ENCODE results near the gene GDPD3.

GDPD3 gene

DNA sequence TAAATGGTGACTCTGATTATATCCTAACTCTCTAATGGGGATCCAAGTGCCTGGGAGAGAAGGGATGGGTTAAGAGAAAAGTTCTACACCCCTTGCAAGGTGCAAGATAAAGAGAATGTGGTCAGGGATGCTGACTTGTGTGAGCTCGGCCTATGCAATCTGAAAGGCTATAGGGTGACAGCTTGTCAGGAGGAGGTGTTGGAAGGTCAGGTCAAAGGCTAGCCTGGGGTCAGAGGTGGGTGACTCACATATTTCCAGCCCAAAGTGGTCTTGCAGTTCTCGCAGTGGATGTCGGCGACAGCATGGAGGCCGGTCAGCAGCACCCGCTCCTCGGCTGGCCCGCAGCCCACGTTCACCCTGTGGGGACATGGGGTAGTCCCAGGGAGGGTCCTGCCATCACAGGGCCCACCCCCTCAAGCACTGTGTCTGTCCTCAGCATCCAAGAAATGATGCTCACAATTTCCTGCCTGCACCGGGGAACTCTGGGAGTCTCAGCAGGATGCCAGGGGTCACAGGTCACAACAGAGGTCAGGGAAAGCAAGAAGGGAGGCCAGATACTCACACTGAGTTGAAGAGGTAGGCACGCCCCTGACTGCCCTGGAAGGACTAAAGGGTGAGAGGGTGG is 18.7 kb downstream of the GDPD3 start:
- DNase-seq = no peak

DNA sequence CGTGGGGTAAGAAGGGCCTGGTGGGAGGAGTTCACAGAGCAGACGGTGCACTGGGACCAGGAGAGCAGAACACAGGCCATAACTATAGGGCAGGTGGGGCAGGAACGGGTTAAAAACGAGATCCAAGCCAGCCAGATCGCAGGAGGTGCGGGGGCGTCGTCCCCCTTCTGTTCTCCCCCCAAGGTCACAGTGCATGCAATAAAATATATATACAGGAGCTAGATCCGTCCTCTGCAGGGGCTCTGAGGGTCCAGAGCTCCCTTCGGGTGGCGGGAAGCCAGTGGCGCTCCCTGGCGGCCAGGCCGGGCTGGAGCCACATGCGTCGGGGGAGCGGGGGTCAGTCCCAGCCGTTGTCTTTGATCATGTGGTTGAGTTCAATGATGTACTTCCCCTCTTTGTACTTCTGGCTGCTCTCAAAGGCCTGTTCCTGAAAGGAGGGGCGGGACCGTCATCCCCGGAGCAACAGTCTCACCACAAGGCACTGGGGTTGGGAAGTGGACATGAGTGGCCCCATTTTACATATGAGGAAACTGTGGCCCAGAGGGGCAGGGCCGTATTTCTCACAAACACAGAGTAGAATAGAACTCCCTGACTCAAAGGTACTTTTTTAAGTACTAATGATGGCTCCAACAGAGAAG is 20.8 kb downstream of the GDPD3 start:
- DNase-seq = peak; percentile 84

DNA sequence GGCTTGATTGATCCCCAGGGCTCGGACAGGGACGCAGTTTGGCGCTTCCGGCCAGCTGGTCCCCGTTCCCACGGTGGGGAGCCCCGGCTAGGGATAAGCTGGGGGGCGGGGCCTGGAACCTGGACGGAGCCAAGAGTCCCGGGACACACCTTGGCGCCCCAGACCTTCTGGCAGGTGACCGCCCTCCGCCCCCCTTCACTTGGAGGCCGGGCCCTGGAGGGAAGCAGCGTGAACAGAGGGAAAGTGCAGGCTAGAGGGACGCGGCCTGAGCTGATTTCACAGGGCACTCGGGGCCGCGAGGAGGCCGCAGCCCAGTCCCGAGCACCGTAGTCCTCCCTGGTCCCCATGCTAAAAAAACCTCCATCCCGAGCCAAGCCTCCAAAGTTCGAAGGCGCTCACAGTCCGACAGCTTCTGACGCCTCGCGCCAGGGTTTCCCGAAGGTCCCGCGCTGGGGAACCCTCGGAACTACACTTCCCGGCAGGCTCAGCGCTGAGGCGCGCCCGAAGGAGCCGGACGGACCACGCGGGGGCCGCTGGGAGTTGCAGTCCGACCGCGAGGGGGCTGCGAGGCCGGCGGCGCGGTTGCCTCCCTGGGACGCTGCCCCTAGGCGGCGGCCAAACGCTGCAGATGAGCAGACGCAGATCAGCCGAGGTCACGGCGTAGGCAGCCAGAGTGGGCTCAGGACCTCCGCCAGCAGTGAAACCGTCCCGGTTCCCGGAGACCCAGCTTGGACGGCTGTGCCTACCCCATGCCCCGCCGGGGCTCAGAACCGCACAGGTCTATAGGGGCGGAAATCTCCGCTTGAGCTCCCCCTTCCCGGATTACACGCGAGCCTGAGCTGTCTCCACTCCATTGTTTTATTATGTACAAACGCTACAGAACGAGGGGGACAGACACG is 21.6 kb downstream of the GDPD3 start, which contains the start of gene TBX6:
Gene TBX6, minus strand, starts transcription at position 451 of the 899 bp plus-strand sequence. CDS start 731 bp downstream, outside the sequence.
- DNase-seq = peak; percentile 85

DNA sequence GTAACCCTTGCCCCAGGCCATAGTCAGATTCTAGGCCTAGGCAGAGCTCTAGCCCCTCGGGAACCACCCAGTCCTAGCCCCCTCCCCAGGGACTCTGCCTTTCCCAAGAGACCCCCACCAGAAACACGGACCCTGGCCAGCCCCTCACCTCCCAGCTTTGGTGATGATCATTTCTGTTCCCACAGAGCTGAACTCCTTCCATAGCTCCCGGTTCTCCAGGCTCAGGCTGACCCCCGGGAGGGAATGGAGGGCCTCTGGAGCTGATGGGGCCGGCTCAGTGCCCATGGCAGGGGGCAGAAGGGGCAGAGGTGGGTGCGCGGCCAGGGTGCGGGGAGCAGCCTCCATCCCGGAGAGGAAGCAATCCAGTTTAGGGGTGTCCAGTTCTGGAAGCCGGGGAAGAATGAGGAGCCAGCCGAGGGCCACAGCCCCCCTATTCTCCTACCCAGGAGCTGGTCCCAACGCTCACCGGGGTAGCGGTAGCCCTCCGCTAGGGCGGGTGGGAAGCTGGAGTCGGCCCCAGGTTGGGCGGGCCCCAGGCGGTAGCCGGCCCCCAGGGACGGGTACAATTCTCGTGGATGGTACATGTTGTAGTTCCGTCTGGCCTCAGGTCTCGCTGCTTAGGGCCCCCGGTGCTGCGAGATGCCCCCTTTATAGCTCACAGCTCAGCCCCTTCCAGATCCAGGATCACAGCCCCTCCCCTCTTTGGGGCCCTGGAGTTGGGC is 22.6 kb downstream of the GDPD3 start:
- DNase-seq = no peak

DNA sequence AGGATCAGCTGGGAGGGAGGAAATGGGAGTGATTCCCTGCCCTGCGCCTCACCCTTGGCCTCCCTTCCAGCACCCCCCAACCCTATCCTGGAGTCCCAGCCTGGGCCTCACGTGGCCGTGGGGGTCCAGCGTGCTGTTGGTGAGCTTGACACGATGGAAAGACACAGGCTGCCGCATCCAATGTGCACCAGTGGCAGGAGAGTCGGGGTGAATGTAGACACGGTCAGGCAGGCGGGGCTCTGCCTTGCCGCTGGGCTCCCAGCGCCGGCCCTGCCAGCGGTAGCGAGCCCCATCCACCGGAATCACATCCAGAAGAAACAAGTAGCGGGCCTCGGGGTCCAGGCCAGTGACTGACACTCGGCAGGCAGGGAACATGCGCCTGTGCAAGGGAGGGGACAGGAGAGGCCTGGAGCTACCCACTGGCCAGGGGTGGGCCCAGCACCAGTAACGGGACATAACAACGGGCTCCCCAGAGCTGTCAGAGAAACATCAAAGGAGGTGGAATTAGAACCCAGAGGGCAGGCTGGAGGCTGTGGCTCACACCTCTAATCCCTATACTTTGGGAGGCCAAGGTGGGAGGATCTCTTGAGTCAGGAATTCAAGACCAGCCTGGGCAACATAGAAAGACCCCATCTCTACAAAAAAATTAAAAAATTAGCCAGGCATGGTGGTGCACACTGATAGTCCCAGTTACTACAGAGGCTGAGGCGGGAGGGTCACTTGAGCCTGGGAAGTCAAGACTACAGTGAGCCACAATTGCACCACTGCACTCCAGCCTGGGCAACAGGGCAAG is 24.3 kb downstream of the GDPD3 start:
- no peak for DNase-seq

DNA sequence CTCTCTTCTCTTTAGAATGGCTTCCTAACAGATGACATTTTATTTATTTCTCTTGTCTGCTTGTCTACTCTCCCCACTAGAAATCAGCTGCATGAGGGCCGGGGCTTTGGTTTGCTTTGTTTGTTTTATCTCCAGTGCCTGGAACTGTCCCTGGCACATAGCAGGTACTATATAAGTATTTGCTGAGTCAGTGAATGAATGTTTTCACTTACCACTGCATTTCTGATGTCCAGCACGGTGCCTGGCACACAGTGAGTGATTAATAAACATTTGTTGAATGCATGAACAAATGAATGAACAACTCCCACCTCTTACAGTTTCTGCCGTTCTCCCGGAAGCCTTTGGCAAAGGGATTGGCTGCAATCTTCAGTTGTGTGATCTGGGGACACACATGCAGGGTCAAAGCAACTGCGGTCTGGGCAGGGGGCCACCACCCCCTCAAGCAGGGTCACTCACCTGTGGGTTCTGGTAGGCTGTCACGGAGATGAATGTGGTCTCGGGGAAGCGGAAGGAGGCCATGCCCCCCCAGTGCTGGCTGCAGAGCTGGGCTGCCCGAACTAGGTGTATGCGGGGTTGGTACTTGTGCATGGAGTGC is 25.0 kb downstream of the GDPD3 start:
- DNase-seq = no peak

DNA sequence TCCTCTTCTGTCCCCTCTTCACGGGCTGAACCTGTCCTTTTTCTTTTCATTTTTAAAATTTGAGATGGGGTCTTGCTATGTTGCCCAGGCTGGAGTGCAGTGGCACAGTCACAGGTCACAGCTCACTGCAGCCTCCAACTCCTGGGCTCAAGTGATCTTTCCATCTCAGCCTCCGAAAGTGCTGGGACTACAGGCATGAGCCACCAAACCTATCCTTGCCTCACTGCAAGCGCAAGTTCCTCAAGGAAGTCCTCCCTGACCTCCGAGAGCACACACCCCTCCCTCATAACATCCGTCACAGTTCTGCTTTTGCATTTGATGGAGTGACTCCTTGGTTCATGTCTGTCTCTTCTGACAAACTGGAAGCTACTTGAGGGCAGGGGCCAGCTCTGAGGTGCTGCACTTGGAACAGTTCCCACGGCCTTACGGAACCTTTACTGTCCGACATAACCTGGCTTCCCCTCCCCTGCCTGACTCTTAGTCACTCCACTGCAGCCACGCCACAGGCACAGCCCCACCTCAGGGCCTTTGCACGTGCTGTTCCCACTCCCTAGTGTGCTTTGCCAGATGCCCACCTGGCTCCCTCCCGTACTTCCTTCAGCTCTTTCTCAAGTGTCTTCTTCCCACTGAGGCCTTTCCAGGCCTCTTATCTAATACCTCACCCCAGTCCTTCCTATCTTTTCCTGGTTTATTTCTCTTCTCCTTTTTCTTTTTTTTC is 26.0 kb downstream of the GDPD3 start:
- no peak for DNase-seq

DNA sequence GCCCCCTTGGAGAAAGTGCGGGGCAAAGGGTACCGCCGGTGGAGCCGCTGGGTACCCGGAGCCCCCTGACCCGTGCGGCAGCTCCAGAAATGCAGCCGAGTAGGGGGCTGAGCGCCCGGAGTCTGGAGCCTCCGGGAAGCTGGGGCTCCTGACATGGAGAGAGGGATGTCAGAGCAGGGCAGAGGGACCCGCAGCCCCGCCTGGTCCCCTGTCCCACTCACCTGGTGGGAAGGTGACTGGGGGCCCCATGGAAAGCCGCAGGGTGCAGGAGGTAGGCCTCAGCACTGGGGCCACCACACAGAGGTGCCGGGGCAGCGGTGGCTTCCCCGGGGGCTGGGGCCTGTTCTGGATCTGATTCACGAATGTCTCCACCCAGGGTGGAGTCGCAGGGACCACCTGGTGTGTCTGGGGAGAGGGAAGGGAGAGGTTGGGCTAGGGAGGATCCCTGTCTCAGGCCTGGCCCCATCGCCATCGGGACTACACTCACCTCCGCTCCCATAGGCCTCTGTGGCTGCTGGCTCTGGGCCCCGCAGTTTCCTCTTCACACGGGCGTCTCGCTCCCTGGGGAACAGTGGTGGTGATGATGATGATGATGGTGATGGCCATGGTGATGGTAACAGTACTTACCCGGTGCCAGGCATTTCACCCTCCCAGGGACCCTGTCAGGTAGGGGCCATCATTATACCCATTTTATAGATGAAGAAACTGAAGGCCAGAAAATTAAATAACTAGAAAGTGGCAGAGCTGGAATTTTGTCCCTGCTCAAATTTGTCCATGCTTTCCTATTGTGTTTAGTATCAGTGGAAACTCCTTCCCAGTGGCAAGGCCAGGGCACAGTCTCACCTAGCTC is 26.8 kb downstream of the GDPD3 start:
- DNase-seq = no peak

DNA sequence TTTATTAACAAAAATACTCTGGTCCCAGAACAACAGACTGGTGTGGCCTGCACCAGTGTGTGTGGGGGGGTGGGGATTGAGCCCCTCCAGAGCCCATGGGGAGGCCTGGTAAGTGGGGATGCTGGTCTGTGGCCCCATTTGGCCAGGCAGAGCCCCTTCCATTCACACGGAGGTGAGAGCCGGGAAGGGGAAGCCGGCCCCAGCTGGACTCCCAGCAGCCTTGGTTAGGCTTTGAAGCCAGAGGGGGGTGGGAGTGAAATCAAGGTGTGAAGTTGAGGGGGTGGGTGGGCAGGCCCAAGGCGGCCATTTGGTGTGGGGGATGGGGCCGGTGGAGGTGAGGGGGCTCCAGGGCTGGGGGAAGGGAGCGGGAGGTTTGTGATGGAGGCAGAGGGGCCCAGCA is 27.5 kb downstream of the GDPD3 start:
- no peak for DNase-seq

DNA sequence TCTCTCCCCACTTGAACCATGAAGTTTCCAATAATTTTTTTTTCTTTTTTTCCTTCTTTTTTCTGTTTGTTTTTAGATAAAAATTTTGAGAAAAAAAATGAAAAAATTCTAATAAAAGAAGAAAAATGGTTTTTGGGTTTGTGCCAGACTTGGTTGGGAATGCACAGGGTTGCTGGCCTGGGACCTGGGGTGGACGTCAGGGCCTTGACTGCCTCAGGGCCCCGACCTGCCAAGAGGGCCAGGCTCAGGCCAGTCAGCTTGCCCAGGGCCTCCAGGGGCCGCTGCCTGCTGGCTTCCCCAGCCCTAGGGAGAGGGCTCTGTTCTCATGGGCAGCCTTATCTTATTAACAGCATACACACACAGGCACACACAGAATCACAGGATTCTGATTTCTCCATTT is 28.1 kb downstream of the GDPD3 start:
- DNase-seq = no peak

DNA sequence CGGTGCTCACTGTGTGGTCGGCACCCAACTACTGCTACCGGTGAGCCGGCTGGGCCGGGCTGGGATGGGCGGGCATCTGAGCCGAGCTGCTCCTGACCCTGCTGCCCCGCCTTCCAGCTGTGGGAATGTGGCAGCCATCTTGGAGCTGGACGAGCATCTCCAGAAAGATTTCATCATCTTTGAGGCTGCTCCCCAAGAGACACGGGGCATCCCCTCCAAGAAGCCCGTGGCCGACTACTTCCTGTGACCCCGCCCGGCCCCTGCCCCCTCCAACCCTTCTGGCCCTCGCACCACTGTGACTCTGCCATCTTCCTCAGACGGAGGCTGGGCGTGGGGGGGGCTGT is 28.5 kb downstream of the GDPD3 start:
- no peak for DNase-seq

DNA sequence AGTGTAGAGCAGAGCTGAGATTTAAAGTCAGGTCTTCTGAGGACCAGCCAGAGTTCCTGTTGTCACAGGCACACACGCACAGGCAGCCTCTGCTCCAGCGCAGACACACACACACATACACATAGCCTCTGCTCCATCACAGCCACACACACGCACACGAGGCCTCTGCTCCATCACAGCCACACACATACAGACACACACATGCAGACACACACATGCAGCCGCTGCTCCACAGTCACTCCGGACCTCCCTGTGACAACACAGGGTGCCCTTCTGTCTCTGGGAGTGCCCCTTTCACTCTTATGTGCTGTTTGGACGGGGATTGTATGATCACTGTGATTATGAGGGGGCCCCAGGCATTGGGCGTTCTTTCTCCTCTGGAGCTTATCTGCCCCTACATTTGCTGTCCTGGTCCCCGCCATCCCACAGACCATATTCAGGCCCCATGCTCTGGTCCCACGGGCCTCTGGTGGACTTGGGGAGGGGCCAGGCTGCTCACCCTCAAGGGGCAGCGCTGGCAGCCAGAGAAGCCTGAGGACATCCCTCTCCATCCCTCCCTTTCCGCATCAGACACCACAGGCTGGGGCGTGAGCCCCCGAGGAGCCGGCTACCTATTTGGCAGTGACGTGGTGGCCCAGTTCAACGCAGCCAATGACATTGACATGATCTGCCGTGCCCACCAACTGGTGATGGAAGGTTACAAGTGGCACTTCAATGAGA is 29.1 kb downstream of the GDPD3 start:
- DNase-seq = no peak

DNA sequence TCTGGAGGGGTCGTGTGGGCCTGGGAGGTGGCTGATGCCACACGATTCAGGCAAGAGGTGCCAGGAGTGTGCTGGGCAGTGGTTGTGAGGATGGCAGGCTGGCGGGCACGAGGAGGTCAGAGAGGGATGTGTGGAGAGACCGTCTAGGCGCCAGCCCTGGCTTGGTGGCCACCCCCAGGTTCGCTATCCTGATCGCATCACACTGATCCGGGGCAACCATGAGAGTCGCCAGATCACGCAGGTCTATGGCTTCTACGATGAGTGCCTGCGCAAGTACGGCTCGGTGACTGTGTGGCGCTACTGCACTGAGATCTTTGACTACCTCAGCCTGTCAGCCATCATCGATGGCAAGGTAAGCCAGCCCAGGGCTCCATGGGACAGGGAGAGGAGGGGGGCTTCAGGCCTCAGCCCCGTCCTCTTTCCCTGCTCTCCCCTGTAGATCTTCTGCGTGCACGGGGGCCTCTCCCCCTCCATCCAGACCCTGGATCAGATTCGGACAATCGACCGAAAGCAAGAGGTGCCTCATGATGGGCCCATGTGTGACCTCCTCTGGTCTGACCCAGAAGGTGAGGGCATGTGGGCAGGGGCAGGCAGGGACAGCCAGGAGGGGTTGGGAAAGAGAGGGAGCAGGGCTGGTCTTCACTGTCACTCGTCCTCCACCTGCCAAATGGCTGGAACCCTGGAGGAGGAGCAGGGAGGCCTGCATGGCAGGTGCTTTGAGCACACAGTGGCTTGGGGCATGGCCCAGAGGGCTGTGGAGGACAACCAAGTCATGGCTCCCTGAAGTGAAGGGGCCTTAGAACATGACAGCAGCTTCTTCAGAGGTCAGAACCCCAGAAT is 29.9 kb downstream of the GDPD3 start:
- no peak for DNase-seq

DNA sequence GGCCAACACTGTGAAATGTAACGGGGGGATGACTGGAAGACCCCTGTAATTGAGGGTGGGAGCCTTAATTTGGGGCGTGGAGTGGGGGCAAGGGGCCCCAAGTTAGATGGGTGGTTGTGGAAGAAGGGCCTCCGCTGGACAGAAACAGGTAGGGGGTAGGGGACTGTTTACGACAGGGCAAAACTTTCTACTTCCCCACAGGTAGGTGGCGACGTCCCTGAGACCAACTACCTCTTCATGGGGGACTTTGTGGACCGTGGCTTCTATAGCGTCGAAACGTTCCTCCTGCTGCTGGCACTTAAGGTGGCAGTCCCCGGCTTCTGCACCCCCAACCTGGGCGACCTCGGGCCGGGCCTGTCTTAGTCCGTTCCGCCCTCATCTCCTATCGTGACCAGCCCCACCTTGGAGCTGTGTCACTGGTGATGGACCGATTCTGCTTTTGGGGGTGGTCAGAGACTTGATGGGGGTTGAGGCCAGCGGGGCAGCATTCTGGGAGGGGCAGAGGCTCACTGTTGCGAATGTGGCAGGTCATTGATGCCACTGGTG is 30.7 kb downstream of the GDPD3 start:
- no peak for DNase-seq

DNA sequence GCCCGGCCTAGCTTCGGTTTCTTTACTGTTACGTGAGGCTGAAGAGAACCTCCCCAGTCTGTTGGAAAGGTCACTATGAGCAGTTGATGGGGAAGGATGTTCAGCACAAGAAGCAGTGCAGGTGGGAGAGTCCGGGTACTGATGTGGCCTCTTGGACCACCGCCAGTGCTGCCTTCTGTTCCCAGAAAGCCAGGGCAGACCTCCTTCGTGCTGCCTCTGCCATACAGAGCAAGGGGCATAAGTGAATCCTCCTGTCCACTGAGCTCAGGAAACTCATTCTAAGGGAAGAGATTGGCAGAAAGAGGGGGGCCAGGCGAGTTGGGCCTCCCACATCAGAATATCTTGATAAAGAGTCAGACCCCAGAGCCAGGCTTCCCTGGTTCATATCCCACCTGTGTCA is 33.9 kb downstream of the GDPD3 start:
- DNase-seq = no peak

DNA sequence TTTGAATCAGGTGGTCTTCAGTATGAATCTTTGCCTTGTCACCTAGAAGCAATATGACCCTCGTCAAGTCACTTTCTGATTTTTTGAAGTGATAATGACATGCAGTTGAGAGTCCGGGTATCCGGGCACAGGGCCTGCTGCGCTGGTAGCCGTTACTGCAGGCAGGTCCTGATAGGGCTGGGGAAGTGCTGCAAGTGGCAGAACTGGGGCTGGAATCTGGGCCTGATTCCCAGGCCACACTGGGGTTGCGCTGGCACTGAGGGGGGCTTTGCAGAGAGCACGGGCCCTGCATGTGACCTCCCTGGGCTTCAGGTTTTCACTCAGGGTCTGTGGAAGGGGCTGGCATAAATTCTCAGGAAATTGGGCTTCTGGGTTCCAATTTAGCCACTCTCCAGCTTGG is 34.6 kb downstream of the GDPD3 start:
- no peak for DNase-seq

DNA sequence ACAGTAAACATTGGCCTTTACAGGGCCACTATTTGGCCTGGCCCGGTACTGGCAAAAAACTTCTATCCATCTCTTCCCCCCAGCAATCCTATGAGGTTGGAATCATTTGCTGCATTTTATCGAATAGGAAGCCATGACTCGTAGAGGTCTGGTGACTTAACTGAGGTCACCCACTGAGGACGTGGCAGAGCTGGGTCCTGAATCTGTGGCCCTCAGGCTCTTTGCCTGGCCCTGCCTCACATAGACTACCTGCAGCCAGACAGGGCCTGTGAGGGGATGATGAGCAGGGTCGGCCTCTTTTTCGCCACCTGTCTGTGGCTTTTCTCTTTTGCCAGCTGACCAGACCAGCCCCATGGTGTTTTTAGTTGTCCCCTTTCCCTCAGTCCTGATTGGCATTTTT is 35.7 kb downstream of the GDPD3 start:
- DNase-seq = no peak

DNA sequence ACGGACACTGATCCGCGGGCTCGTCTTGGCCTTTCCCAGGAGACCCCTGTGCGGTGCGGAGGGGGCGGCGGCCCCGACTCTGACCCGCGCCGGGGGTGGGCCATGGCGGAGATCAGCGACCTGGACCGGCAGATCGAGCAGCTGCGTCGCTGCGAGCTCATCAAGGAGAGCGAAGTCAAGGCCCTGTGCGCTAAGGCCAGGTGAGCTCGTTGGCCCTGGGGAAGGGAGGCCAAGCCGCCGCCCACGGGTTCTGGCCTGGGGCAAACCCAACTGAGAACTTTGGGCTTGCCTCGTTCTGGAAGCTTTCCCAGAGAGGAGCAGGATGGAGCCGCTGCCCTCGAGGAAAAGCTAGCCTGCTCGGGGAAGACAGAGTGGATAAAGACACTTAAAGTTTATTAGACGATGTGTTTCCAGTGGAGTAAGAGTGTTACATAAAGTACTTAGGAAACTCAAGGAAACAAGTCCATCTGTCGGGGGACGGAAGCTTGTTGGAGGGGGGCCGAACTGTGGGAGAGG is 37.0 kb downstream of the GDPD3 start:
- DNase-seq = no peak

All from DMS153 (cell line).